Measurements from ENCODE around the gene CFAP20DC. TPM values are rescaled to one million over a fixed set of nuclear protein-coding genes. Genes with fewer than 3 reads are reported as not detected.

Gene CFAP20DC
- total and polyA plus RNA-seq, 10 of the 15 experiments (the other 5 are each of a cell fraction or from before 2014, with no cell fraction given) = 0.53 to 11.6 (median 2.0) TPM

GRCh38 chr3:59049671-59050331 is at the start of gene CFAP20DC (continued):
- no peak for TF ChIP-seq ZBTB11 (CRISPR knock-in tag; IDR thresholded peaks at IDR 0.05)
- peak; percentile 86 to 94 for TF ChIP-seq BHLHE40 (IDR thresholded peaks at IDR 0.05; ENCODE audit: borderline replicate concordance in 1 of 2, low read depth in 2 of 2, low read length in 1 of 2)
- peak; percentile 69; the same call in 1 of the 2 replicates for TF ChIP-seq CREB1 (IDR thresholded peaks at IDR 0.05; ENCODE audit: low read depth)
- no peak for TF ChIP-seq CHD2 (IDR thresholded peaks at IDR 0.05; ENCODE audit: borderline replicate concordance, low read depth, low read length)
- TF ChIP-seq EED (IDR thresholded peaks at IDR 0.05; ENCODE audit: low read depth) = no peak
- 0 out of 2 replicates have a peak, but pooled peaks have one; percentile 36 for TF ChIP-seq SMARCA5 (IDR thresholded peaks at IDR 0.05)
- peak; percentile 56 for TF ChIP-seq YY1 (IDR thresholded peaks at IDR 0.05; ENCODE audit: low read depth, low read length)
- no peak for TF ChIP-seq TAF1 (IDR thresholded peaks at IDR 0.05; ENCODE audit: borderline replicate concordance, low read depth, low read length)
- no peak for TF ChIP-seq MTA3 (IDR thresholded peaks at IDR 0.05; ENCODE audit: borderline replicate concordance, low read length)
- TF ChIP-seq NFYB (IDR thresholded peaks at IDR 0.05; ENCODE audit: insufficient read depth, low read depth, low read length) = peak; percentile 77; the same call in 1 of the 2 replicates
- 0 out of 2 replicates have a peak, but pooled peaks have one; percentile 79 for TF ChIP-seq LARP7 (IDR thresholded peaks at IDR 0.05)
- TF ChIP-seq NKRF (conservative IDR thresholded peaks at IDR 0.05) = 0 out of 2 replicates have a peak, but pooled peaks have one; percentile 38
- TF ChIP-seq MLLT1 (IDR thresholded peaks at IDR 0.05) = no peak
- TF ChIP-seq ATF7 (IDR thresholded peaks at IDR 0.05; ENCODE audit: low read depth) = peak; percentile 67
- TF ChIP-seq TBL1XR1 (IDR thresholded peaks at IDR 0.05; ENCODE audit: low read depth, low read length) = no peak
- 0 out of 2 replicates have a peak, but pooled peaks have one; percentile 24 for TF ChIP-seq ZNF217 (IDR thresholded peaks at IDR 0.05)
- peak; percentile 66; the same call in 1 of the 2 replicates for TF ChIP-seq ZNF687 (IDR thresholded peaks at IDR 0.05)
- peak; percentile 65; the same call in 1 of the 2 replicates for TF ChIP-seq BACH1 (IDR thresholded peaks at IDR 0.05; ENCODE audit: borderline replicate concordance)
- no peak for TF ChIP-seq TCF3 (IDR thresholded peaks at IDR 0.05; ENCODE audit: borderline replicate concordance, insufficient read depth, low read depth, low read length)
